Astrocyte (in vitro differentiated cells and primary cell): ENCODE data around the gene NECTIN1.

ENCODE experiments used
- EZH2 ChIP-seq: IDR thresholded peaks from 2 replicates; pipeline ENCODE4 v1.6.1; 2012; ENCODE audit warnings: mild to moderate bottlenecking, low read length, inconsistent platforms; ENCODE audit not compliant: insufficient read depth
- TF ChIP-seq, protein P1 (sequence below): IDR thresholded peaks from 2 replicates; pipeline ENCODE4 v1.5.1; 2011; ENCODE audit warnings: low read depth, mild to moderate bottlenecking, inconsistent platforms, low read length, moderate library complexity; ENCODE audit not compliant: insufficient read depth

DNA sequence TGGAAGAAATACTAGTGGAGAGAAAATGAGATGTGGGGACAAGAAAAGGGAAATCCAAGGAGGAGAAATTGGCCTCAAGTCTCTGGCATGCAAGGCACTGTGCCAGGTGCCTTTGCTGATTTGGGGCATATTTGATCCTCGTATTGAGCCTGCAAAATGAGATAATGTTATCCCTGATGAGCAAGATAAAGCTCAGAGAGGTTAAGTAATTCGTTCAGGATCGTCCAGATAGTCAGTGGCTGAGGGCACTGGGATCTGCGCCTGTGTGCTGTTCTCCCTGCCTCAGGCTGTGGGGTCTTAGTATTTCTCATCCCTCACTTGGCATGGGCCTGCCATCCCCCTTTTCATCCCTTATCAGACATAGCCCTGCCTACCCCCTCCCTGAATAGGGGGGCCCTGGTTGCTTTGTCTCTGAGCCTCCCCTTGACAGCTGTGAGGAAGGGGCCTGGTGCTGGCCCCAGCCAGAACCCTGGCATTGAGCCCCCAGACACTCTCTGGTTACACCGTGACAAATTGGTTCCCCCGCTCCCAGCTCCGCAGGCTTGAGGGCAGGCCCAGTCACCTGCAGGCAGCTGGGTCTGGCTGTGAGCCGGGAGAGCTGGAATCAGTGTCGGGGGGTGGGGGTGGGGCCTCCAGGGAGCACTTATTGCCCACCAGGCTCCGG, 85.7 kb downstream of the NECTIN1 start:
- TF ChIP-seq, protein P1, sequence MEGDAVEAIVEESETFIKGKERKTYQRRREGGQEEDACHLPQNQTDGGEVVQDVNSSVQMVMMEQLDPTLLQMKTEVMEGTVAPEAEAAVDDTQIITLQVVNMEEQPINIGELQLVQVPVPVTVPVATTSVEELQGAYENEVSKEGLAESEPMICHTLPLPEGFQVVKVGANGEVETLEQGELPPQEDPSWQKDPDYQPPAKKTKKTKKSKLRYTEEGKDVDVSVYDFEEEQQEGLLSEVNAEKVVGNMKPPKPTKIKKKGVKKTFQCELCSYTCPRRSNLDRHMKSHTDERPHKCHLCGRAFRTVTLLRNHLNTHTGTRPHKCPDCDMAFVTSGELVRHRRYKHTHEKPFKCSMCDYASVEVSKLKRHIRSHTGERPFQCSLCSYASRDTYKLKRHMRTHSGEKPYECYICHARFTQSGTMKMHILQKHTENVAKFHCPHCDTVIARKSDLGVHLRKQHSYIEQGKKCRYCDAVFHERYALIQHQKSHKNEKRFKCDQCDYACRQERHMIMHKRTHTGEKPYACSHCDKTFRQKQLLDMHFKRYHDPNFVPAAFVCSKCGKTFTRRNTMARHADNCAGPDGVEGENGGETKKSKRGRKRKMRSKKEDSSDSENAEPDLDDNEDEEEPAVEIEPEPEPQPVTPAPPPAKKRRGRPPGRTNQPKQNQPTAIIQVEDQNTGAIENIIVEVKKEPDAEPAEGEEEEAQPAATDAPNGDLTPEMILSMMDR, result no peak
- TF ChIP-seq EZH2, result no peak
